NCI-H2107 treated with DMSO at 0.1 percent for 48 hours (cell line): Measurements from ENCODE around the gene COG2.
"Not testable (repeated sequence)": the region's sequence is repeated elsewhere in the genome, so short reads cannot be mapped to it uniquely, and the experiment has no call there.

Experiments used
- DNase-seq: peaks from one replicate; lab custom pipeline; 2025; ENCODE audit not compliant: unreplicated experiment; lab: John Stamatoyannopoulos, UW

The COG2 gene

GRCh38 chr1:230642263-230642959 is at the start of gene COG2:
Gene COG2 (plus strand): TSS chr1:230642481. CDS start chr1:230642607, 126 bp downstream.
- DNase-seq, result peak; percentile 70

GRCh38 chr1:230592848-230593414 is 49.4 kb upstream of the COG2 start:
- no peak for DNase-seq

- no peak for DNase-seq
These were observed 48.0 kb upstream of the COG2 start for GRCh38 chr1:230594214-230594773.

- DNase-seq, result no peak
These were observed 47.1 kb upstream of the COG2 start for GRCh38 chr1:230595181-230595580.

GRCh38 chr1:230596306-230596705 is 46.0 kb upstream of the COG2 start:
- DNase-seq, result no peak

GRCh38 chr1:230598745-230599144 is 43.5 kb upstream of the COG2 start:
- no peak for DNase-seq

- DNase-seq, result no peak
These were observed 42.2 kb upstream of the COG2 start for GRCh38 chr1:230599926-230600656.

GRCh38 chr1:230600657-230601400 is 41.5 kb upstream of the COG2 start:
- not testable (repeated sequence) for DNase-seq

- no peak for DNase-seq
These were observed 33.1 kb upstream of the COG2 start for GRCh38 chr1:230609208-230609607.

- no peak for DNase-seq
These were observed 31.7 kb upstream of the COG2 start for GRCh38 chr1:230610589-230610988.

GRCh38 chr1:230611128-230611877 is 31.0 kb upstream of the COG2 start:
- DNase-seq, result peak; percentile 13

GRCh38 chr1:230611878-230612235 is 30.4 kb upstream of the COG2 start:
- no peak for DNase-seq

GRCh38 chr1:230612651-230613050 is 29.6 kb upstream of the COG2 start:
- DNase-seq, result no peak

- no peak for DNase-seq
These were observed 28.2 kb upstream of the COG2 start for GRCh38 chr1:230614121-230614520.

- DNase-seq, result no peak
These were observed 23.7 kb upstream of the COG2 start for GRCh38 chr1:230618537-230618936.

GRCh38 chr1:230620649-230621323 is 21.5 kb upstream of the COG2 start:
- no peak for DNase-seq

GRCh38 chr1:230621324-230622030 is 20.8 kb upstream of the COG2 start:
- DNase-seq, result no peak

- DNase-seq, result no peak
These were observed 20.1 kb upstream of the COG2 start for GRCh38 chr1:230622151-230622550.

- DNase-seq, result no peak
These were observed 18.1 kb upstream of the COG2 start for GRCh38 chr1:230624097-230624713.
